ENCODE data around the gene SBF1. TPM values are rescaled to one million over a fixed set of nuclear protein-coding genes. Genes with fewer than 3 reads are reported as not detected.

Gene SBF1
- total RNA-seq, 3 donors from 2014 or later, result 30.6 to 33.1 (median 30.6) TPM

- Histone ChIP-seq H3K9me3 (no peaks in the 10 kb centered on the region), H3K4me3 (peak overlapping the region; percentile 74 to 89 (median 86)), H3K4me1 (peaks cover 7 to 30% of the 10 kb centered on the region in 2 donors), H3K36me3 (no peaks in the 10 kb centered on the region), H3K27ac (no peak overlapping the region), H3K27me3 (no peaks in the 10 kb centered on the region)
- DNase-seq (ENCODE audit: low spot score in 2 of 2), result no peak
- intact Hi-C loops (cut with DNase I; ENCODE audit: low total_unique reads), result no loop called here
- TF ChIP-seq POLR2AphosphoS5 (IDR thresholded peaks at IDR 0.05), result no peak
- no peak for TF ChIP-seq POLR2A (IDR thresholded peaks at IDR 0.05)
- TF ChIP-seq CTCF (IDR thresholded peaks at IDR 0.05), result no peak
Measured at GRCh38 chr22:50475652-50476002, 792 bp upstream of the SBF1 start.

- no peaks in the 10 kb centered on the region for H3K9me3 ChIP-seq
- TF ChIP-seq POLR2A (IDR thresholded peaks at IDR 0.05) (no peak), POLR2AphosphoS5 (IDR thresholded peaks at IDR 0.05) (no peak)
- peaks cover 16 to 45% of the 10 kb centered on the region in 2 donors for H3K4me1 ChIP-seq
- intact Hi-C loops (cut with DNase I; ENCODE audit: low total_unique reads), result no loop called here
- peak overlapping the region; percentile 86 to 89 for H3K27ac ChIP-seq
- H3K4me3 ChIP-seq, result peak overlapping the region; percentile 74 to 89 (median 86)
- no peaks in the 10 kb centered on the region for H3K36me3 ChIP-seq
- DNase-seq (ENCODE audit: low spot score in 2 of 2), result no peak
- H3K27me3 ChIP-seq, result no peaks in the 10 kb centered on the region
Measured at GRCh38 chr22:50473855-50474671, 772 bp downstream of the SBF1 start.

- Histone ChIP-seq H3K27me3 (no peaks in the 10 kb centered on the region), H3K27ac (no peak overlapping the region), H3K36me3 (no peaks in the 10 kb centered on the region), H3K9me3 (no peaks in the 10 kb centered on the region), H3K4me3 (peak overlapping the region in 2 of 3 donors; percentile 86 to 89), H3K4me1 (peaks cover 16 to 45% of the 10 kb centered on the region in 2 donors)
- DNase-seq (ENCODE audit: low spot score in 2 of 2), result no peak
- no peak for TF ChIP-seq POLR2A (IDR thresholded peaks at IDR 0.05)
- TF ChIP-seq CTCF (IDR thresholded peaks at IDR 0.05), result no peak
- no peak for TF ChIP-seq POLR2AphosphoS5 (IDR thresholded peaks at IDR 0.05)
- intact Hi-C loops (cut with DNase I; ENCODE audit: low total_unique reads), result no loop called here
Measured at GRCh38 chr22:50473088-50473487, 1.7 kb downstream of the SBF1 start.

- Histone ChIP-seq H3K4me3 (peak overlapping the region in 1 of 3 donors; percentile 86), H3K27ac (no peak overlapping the region), H3K4me1 (peaks cover 16 to 45% of the 10 kb centered on the region in 2 donors), H3K36me3 (no peaks in the 10 kb centered on the region), H3K9me3 (no peaks in the 10 kb centered on the region), H3K27me3 (no peaks in the 10 kb centered on the region)
- no peak for TF ChIP-seq CTCF (IDR thresholded peaks at IDR 0.05)
- no peak for TF ChIP-seq POLR2A (IDR thresholded peaks at IDR 0.05)
- TF ChIP-seq POLR2AphosphoS5 (IDR thresholded peaks at IDR 0.05), result no peak
- no peak for DNase-seq (ENCODE audit: low spot score in 2 of 2)
- intact Hi-C loops (cut with DNase I; ENCODE audit: low total_unique reads), result no loop called here
Measured at GRCh38 chr22:50471962-50472361, 2.9 kb downstream of the SBF1 start.

- Histone ChIP-seq H3K4me1 (peaks cover 16 to 45% of the 10 kb centered on the region in 2 donors), H3K27ac (peak overlapping the region in 1 of 2 donors; percentile 29), H3K9me3 (no peaks in the 10 kb centered on the region), H3K4me3 (no peak overlapping the region), H3K27me3 (no peaks in the 10 kb centered on the region), H3K36me3 (no peaks in the 10 kb centered on the region)
- TF ChIP-seq POLR2A (IDR thresholded peaks at IDR 0.05) (no peak), POLR2AphosphoS5 (IDR thresholded peaks at IDR 0.05) (no peak), CTCF (IDR thresholded peaks at IDR 0.05) (no peak)
- intact Hi-C loops (cut with DNase I; ENCODE audit: low total_unique reads), result no loop called here
- no peak for DNase-seq (ENCODE audit: low spot score in 2 of 2)
Measured at GRCh38 chr22:50471197-50471847, 3.5 kb downstream of the SBF1 start.
